H9 (cell line): ENCODE data around the gene CA5A. TPM values are rescaled to one million over a fixed set of nuclear protein-coding genes. Genes with fewer than 3 reads are reported as not detected.

Experiments used
- DNase-seq: peaks from one replicate; pipeline ENCODE4 v3.0.0-alpha.2; 2017
- H2AFZ ChIP-seq: one replicate; pipeline ENCODE4 v1.6.1; 2013; ENCODE audit warnings: mild to moderate bottlenecking, low read length, control low read depth, moderate library complexity
- H2AK5ac ChIP-seq: 2 replicates; pipeline ENCODE4 v1.6.1; 2013; ENCODE audit warnings: low read length, control low read depth, mixed read lengths; ENCODE audit not compliant: insufficient read length
- H2BK120ac ChIP-seq: one replicate; pipeline ENCODE4 v1.6.1; 2013; ENCODE audit warnings: low read depth, mild to moderate bottlenecking, low read length, control low read depth, inconsistent platforms; ENCODE audit not compliant: poor library complexity, severe bottlenecking
- H2BK12ac ChIP-seq: 2 replicates; pipeline ENCODE4 v1.6.1; 2013; ENCODE audit warnings: low read length, control low read depth, mixed read lengths, low read depth; ENCODE audit not compliant: insufficient read length
- H2BK15ac ChIP-seq: 2 replicates; pipeline ENCODE4 v1.6.1; 2013; ENCODE audit warnings: low read depth, low read length, control low read depth
- H2BK20ac ChIP-seq: one replicate; pipeline ENCODE4 v1.6.1; 2013; ENCODE audit warnings: low read depth, mild to moderate bottlenecking, low read length, control low read depth, inconsistent platforms; ENCODE audit not compliant: poor library complexity, severe bottlenecking
- H2BK5ac ChIP-seq: 2 replicates; pipeline ENCODE4 v1.6.1; 2013; ENCODE audit warnings: low read length, control low read depth, mixed read lengths; ENCODE audit not compliant: insufficient read length
- H3K14ac ChIP-seq: 2 replicates; pipeline ENCODE4 v1.6.1; 2013; ENCODE audit warnings: low read length, control low read depth; ENCODE audit not compliant: insufficient read depth
- H3K18ac ChIP-seq: 2 replicates; pipeline ENCODE4 v1.6.1; 2013; ENCODE audit warnings: low read depth, mild to moderate bottlenecking, mixed read lengths, low read length, control low read depth; ENCODE audit not compliant: insufficient read length
- H3K23ac ChIP-seq: 2 replicates; pipeline ENCODE4 v1.6.1; 2013; ENCODE audit warnings: low read length, control low read depth, mixed read lengths, low read depth; ENCODE audit not compliant: insufficient read length
- H3K23me2 ChIP-seq: 2 replicates; pipeline ENCODE4 v1.6.1; 2013; ENCODE audit warnings: low read depth, mild to moderate bottlenecking, mixed read lengths, low read length, control low read depth; ENCODE audit not compliant: insufficient read length, poor library complexity, severe bottlenecking
- H3K27ac ChIP-seq: 2 replicates; pipeline ENCODE4 v1.5.1; 2013; ENCODE audit warnings: low read length, control low read depth, mixed read lengths, low read depth; ENCODE audit not compliant: insufficient read length
- H3K27me3 ChIP-seq: 2 replicates; pipeline ENCODE4 v1.6.1; 2013; ENCODE audit warnings: low read length, control low read depth, inconsistent platforms; ENCODE audit not compliant: insufficient read depth
- H3K4ac ChIP-seq: 2 replicates; pipeline ENCODE4 v1.6.1; 2013; ENCODE audit warnings: low read depth, mild to moderate bottlenecking, control low read depth, inconsistent platforms, low read length, moderate library complexity
- H3K4me1 ChIP-seq: 2 replicates; pipeline ENCODE4 v1.6.1; 2013; ENCODE audit warnings: low read length, control low read depth, inconsistent platforms; ENCODE audit not compliant: insufficient read depth
- H3K4me2 ChIP-seq: 2 replicates; pipeline ENCODE4 v1.6.1; 2013; ENCODE audit warnings: low read length, control low read depth, mixed read lengths; ENCODE audit not compliant: insufficient read length, insufficient read depth
- H3K56ac ChIP-seq: 2 replicates; pipeline ENCODE4 v1.6.1; 2013; ENCODE audit warnings: low read depth, mild to moderate bottlenecking, mixed read lengths, low read length, control low read depth; ENCODE audit not compliant: insufficient read length
- H3K79me1 ChIP-seq: 2 replicates; pipeline ENCODE4 v1.6.1; 2013; ENCODE audit warnings: low read depth, mild to moderate bottlenecking, moderate library complexity, low read length, control low read depth, inconsistent platforms; ENCODE audit not compliant: insufficient read depth, poor library complexity, severe bottlenecking
- H3K79me2 ChIP-seq: 2 replicates; pipeline ENCODE4 v1.6.1; 2013; ENCODE audit warnings: low read length, control low read depth, inconsistent platforms; ENCODE audit not compliant: insufficient read depth
- H3K9ac ChIP-seq: 2 replicates; pipeline ENCODE4 v1.6.1; 2013; ENCODE audit warnings: low read length, control low read depth, mixed read lengths; ENCODE audit not compliant: insufficient read length; ENCODE audit errors: extremely low read depth
- H3K9me3 ChIP-seq: one replicate; pipeline ENCODE4 v1.6.1; 2013; ENCODE audit warnings: low read depth, low read length, inconsistent platforms; ENCODE audit not compliant: control insufficient read depth
- H3T11ph ChIP-seq: one replicate; pipeline ENCODE4 v1.6.1; 2013; ENCODE audit warnings: mild to moderate bottlenecking, low read length, control low read depth, inconsistent platforms
- H4K20me1 ChIP-seq: one replicate; pipeline ENCODE4 v1.6.1; 2013; ENCODE audit not compliant: control insufficient read depth, insufficient read length, insufficient read depth
- H4K5ac ChIP-seq: 2 replicates; pipeline ENCODE4 v1.6.1; 2013; ENCODE audit warnings: low read depth, mild to moderate bottlenecking, mixed read lengths, low read length, control low read depth; ENCODE audit not compliant: insufficient read length
- H4K8ac ChIP-seq: replicated peaks from 2 replicates; pipeline ENCODE4 v1.6.1; 2013; ENCODE audit warnings: low read length, control low read depth, mixed read lengths, low read depth; ENCODE audit not compliant: insufficient read length
- H4K91ac ChIP-seq: 2 replicates; pipeline ENCODE4 v1.6.1; 2013; ENCODE audit warnings: low read depth, mild to moderate bottlenecking, moderate library complexity, mixed read lengths, low read length, control low read depth; ENCODE audit not compliant: insufficient read length
- H3K27ac Mint-ChIP-seq, 3 experiments: 2 replicates in 2 of 3; 3 replicates in 1 of 3; pipeline ENCODE4 v1.8.0; 2020 to 2021; ENCODE audit warnings: mixed read lengths in 3 of 3, mild to moderate bottlenecking in 1 of 3, moderate library complexity in 1 of 3
- H3K27me3 Mint-ChIP-seq: 2 replicates; pipeline ENCODE4 v1.8.0; 2021; ENCODE audit warnings: low read depth, mild to moderate bottlenecking, moderate library complexity, mixed read lengths
- H3K36me3 Mint-ChIP-seq, 3 experiments: 2 replicates in 2 of 3; 3 replicates in 1 of 3; pipeline ENCODE4 v1.8.0; 2020 to 2021; ENCODE audit warnings: low read depth in 3 of 3, mixed read lengths in 3 of 3; ENCODE audit not compliant: insufficient read depth in 1 of 3
- H3K4me1 Mint-ChIP-seq, 2 experiments: 2 replicates each; pipeline ENCODE4 v1.8.0; 2020; ENCODE audit warnings: mixed read lengths in 2 of 2
- H3K4me3 Mint-ChIP-seq, 2 experiments: 2 replicates in 1 of 2; 3 replicates in 1 of 2; pipeline ENCODE4 v1.8.0; 2020 to 2021; ENCODE audit warnings: mild to moderate bottlenecking in 2 of 2, mixed read lengths in 2 of 2, moderate library complexity in 1 of 2
- H3K9me3 Mint-ChIP-seq, 2 experiments: 2 replicates in 1 of 2; 3 replicates in 1 of 2; pipeline ENCODE4 v1.8.0; 2020; ENCODE audit warnings: mild to moderate bottlenecking in 2 of 2, mixed read lengths in 2 of 2, moderate library complexity in 1 of 2
- WGBS: extraction: QIAGEN DNeasy Blood & Tissue Kit; methylation state at CpG from one replicate; pipeline ENCODE4 v1.1.7; 2013; ENCODE audit warnings: missing lambda C conversion rate, low lambda C conversion rate, mixed read lengths; ENCODE audit not compliant: insufficient read length; ENCODE audit errors: extremely low coverage; 5-methylcytosine and 5-hydroxymethylcytosine counted together
- total RNA-seq: library from RNA; stranded (reverse); gene quantifications from 2 replicates; pipeline ENCODE4 v1.2.1, GENCODE V29; 2021
- TF ChIP-seq, protein P1 (sequence below): fragments of 200-600 bp; sonication (generic); conservative IDR thresholded peaks from 3 replicates; pipeline ENCODE4 v1.8.0; 2021; ENCODE audit warnings: antibody characterized with exemption, mild to moderate bottlenecking

CA5A gene
- total RNA-seq, 1 experiment from 2014 or later = not detected

- no peak overlapping the region for H3T11ph ChIP-seq
- Mint-ChIP-seq H3K36me3 (peaks cover 8 to 17% (median 15%) of the 10 kb centered on the region in 3 experiments; a peak in 6 of 7 replicates), H3K4me3 (no peak overlapping the region), H3K27me3 (peaks cover 1% of the 10 kb centered on the region), H3K9me3 (no peaks in the 10 kb centered on the region), H3K27ac (peak overlapping the region in 1 of 3 experiments; percentile 71; a peak in 2 of 7 replicates), H3K4me1 (peaks cover 37 to 38% of the 10 kb centered on the region in 2 experiments)
- no peak overlapping the region for H3K27ac ChIP-seq
- no peaks in the 10 kb centered on the region for H3K4me1 ChIP-seq
- no peak overlapping the region for H3K56ac ChIP-seq
- no peaks in the 10 kb centered on the region for H4K20me1 ChIP-seq
- no peaks in the 10 kb centered on the region for H3K23me2 ChIP-seq
- H3K23ac ChIP-seq = no peak overlapping the region
- H4K5ac ChIP-seq = no peak overlapping the region
- no peaks in the 10 kb centered on the region for H3K9me3 ChIP-seq
- no peak overlapping the region for H2BK5ac ChIP-seq
- no peak overlapping the region for H2BK120ac ChIP-seq
- no peak overlapping the region for H2AK5ac ChIP-seq
- H4K8ac ChIP-seq = no peak overlapping the region
- no peak overlapping the region for H3K9ac ChIP-seq
- no peaks in the 10 kb centered on the region; the same call in 1 of the 2 replicates for H3K27me3 ChIP-seq
- no peak overlapping the region for H2AFZ ChIP-seq
- WGBS = no CpG with 5 or more reads among the region's 5 CpGs
- no peak overlapping the region for H3K4ac ChIP-seq
- peaks cover 12% of the 10 kb centered on the region; the same call in 1 of the 2 replicates for H3K79me2 ChIP-seq
- no peak overlapping the region for H4K91ac ChIP-seq
- H3K79me1 ChIP-seq = peaks cover 13% of the 10 kb centered on the region
- H3K18ac ChIP-seq = no peak overlapping the region
- no peak overlapping the region for H2BK15ac ChIP-seq
- no peak overlapping the region for H3K4me2 ChIP-seq
- TF ChIP-seq, protein P1, sequence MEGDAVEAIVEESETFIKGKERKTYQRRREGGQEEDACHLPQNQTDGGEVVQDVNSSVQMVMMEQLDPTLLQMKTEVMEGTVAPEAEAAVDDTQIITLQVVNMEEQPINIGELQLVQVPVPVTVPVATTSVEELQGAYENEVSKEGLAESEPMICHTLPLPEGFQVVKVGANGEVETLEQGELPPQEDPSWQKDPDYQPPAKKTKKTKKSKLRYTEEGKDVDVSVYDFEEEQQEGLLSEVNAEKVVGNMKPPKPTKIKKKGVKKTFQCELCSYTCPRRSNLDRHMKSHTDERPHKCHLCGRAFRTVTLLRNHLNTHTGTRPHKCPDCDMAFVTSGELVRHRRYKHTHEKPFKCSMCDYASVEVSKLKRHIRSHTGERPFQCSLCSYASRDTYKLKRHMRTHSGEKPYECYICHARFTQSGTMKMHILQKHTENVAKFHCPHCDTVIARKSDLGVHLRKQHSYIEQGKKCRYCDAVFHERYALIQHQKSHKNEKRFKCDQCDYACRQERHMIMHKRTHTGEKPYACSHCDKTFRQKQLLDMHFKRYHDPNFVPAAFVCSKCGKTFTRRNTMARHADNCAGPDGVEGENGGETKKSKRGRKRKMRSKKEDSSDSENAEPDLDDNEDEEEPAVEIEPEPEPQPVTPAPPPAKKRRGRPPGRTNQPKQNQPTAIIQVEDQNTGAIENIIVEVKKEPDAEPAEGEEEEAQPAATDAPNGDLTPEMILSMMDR = no peak
- no peak overlapping the region for H2BK20ac ChIP-seq
- DNase-seq = no peak
- H2BK12ac ChIP-seq = no peak overlapping the region
- no peak overlapping the region for H3K14ac ChIP-seq
These were observed 24.0 kb upstream of the CA5A start for GRCh38 chr16:87960296-87960695.
